Breast epithelium (tissue), 3 donors: ENCODE results near the gene TLE6.
A peak's percentile ranks its signal among the peaks of the same experiment; 100 is the strongest.

Experiments
- POLR2A ChIP-seq: fragments of 450-650 bp; IDR thresholded peaks from one replicate; pipeline ENCODE4 v1.6.1; 2016; ENCODE audit warnings: antibody characterized with exemption, mild to moderate bottlenecking, moderate library complexity
- POLR2AphosphoS5 ChIP-seq, 3 donors: sonication (generic); formaldehyde crosslinking; IDR thresholded peaks; one replicate each; pipeline ENCODE4 v1.6.1; 2017; ENCODE audit warnings: antibody characterized with exemption in 3 of 3
- TF ChIP-seq, protein P1 (sequence below), 3 donors: fragments of 450-650 bp; IDR thresholded peaks; one replicate each; pipeline ENCODE4 v1.5.1; 2016 to 2017; ENCODE audit warnings: antibody characterized with exemption in 3 of 3, mild to moderate bottlenecking in 3 of 3, moderate library complexity in 3 of 3

- TF ChIP-seq, protein P1, sequence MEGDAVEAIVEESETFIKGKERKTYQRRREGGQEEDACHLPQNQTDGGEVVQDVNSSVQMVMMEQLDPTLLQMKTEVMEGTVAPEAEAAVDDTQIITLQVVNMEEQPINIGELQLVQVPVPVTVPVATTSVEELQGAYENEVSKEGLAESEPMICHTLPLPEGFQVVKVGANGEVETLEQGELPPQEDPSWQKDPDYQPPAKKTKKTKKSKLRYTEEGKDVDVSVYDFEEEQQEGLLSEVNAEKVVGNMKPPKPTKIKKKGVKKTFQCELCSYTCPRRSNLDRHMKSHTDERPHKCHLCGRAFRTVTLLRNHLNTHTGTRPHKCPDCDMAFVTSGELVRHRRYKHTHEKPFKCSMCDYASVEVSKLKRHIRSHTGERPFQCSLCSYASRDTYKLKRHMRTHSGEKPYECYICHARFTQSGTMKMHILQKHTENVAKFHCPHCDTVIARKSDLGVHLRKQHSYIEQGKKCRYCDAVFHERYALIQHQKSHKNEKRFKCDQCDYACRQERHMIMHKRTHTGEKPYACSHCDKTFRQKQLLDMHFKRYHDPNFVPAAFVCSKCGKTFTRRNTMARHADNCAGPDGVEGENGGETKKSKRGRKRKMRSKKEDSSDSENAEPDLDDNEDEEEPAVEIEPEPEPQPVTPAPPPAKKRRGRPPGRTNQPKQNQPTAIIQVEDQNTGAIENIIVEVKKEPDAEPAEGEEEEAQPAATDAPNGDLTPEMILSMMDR (IDR thresholded peaks at IDR 0.05), result no peak
- TF ChIP-seq POLR2A, result no peak
- TF ChIP-seq POLR2AphosphoS5 (IDR thresholded peaks at IDR 0.05), result peak; percentile 8 to 69 (median 58)
Measured at GRCh38 chr19:3035542-3036118, 58.3 kb downstream of the TLE6 start.
